Muscle layer of duodenum (tissue), 2 donors: ENCODE data around the gene CDC42EP4.

ENCODE experiments used
- H3K27ac ChIP-seq: one replicate; pipeline ENCODE4 v1.7.0; 2013; ENCODE audit warnings: mild to moderate bottlenecking, low read length
- H3K27me3 ChIP-seq: one replicate; pipeline ENCODE4 v1.7.0; 2013; ENCODE audit warnings: low read depth, mild to moderate bottlenecking, control low read depth, low read length
- H3K36me3 ChIP-seq, 2 donors: one replicate each; pipeline ENCODE4 v1.7.0; 2013; ENCODE audit warnings: low read length in 2 of 2, control low read depth in 1 of 2, mild to moderate bottlenecking in 1 of 2; ENCODE audit not compliant: insufficient read depth in 2 of 2, control insufficient read depth in 1 of 2
- H3K4me1 ChIP-seq, 2 donors: one replicate each; pipeline ENCODE4 v1.7.0; 2013; ENCODE audit warnings: low read length in 2 of 2, mild to moderate bottlenecking in 2 of 2, control low read depth in 1 of 2, moderate library complexity in 1 of 2; ENCODE audit not compliant: insufficient read depth in 2 of 2, control insufficient read depth in 1 of 2
- H3K4me3 ChIP-seq, 2 donors: one replicate each; pipeline ENCODE4 v1.7.0; 2013; ENCODE audit warnings: low read length in 2 of 2, low read depth in 1 of 2, mild to moderate bottlenecking in 1 of 2
- H3K9me3 ChIP-seq, 2 donors: one replicate each; pipeline ENCODE4 v1.7.0; 2013; ENCODE audit warnings: low read length in 2 of 2, control low read depth in 1 of 2, mild to moderate bottlenecking in 1 of 2; ENCODE audit not compliant: control insufficient read depth in 1 of 2
- donor health status: healthy.

Gene CDC42EP4

DNA sequence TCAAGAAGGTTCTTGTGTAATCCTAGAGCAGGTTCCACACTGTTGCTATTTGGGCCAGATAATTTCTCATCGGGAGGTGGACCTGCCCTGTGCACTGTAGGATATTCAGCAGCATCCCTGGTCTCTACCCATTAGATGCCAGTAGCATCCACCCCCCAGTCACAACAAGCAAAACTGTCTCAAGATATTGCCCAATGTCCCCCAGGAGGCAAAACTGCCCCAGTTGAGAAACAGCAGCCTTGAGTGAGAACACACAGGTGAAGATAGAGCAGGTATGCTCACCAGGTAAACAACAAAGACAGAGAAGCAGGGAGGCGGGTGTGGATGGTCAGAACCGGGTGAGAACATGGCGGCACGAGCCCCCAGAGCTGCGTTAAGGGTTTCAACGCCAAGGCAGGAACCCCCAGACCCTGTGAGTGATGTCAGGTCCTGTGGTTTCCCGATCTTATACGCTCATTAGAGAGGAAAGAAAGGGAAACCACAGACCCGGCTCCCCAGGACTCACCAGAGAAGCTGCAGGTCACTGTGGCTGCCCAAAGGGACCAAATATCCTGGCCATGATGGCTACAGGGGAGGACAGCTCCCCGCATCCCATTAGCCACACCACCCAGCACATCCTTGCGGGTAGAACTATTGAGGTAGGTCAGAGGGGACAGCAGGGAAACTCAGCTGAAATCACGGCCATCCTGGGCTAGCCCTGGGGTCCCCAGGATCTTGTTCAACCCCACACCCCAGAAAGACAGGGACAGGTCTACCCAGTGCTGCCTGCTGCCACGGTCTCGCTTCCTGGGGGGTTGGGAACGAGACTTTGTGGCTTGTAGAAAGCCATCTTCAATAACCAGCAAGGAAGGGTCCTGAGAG, 21.2 kb downstream of the CDC42EP4 start:
- Histone ChIP-seq H3K27me3 (no peaks in the 10 kb centered on the region), H3K36me3 (peaks cover 0 to 7% of the 10 kb centered on the region in 2 donors), H3K9me3 (no peaks in the 10 kb centered on the region), H3K27ac (peak overlapping the region; percentile 70), H3K4me1 (peaks cover 46 to 90% of the 10 kb centered on the region in 2 donors), H3K4me3 (no peak overlapping the region)

DNA sequence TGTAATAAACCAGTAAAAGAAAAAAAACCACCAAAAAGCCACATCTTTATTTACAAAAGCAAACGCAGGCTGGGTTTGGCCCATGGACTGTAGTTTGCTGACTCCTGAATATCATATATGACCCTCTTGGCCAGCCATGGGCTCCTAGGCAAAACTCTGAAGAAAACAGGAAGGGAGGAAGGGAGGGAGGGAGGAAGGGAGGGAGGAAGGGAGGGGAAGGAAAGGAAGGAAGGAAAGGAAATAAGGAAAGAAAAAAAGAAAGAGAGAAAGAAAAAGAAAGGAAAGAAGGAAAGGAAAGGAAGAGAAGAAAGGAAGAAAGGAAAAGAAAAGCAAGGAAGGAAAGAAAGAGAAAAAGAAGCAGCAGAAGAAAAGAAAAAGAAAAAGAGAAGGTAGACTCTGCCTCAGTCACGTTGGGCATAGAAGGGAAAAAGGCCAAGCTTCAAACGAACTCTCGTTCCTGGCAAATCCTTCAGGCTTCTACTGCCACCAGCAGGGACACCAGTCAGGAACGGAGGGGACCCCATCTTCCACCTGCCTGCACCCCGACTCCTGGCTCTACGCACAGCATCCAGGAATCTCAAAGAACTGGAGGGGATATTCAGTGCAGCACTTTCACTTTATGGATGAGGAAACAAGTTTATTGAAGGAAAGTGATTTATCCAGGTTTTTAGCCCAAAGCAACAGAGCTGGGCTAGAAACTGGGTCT, 22.1 kb downstream of the CDC42EP4 start:
- H3K36me3 ChIP-seq, result peaks cover 0 to 13% of the 10 kb centered on the region in 2 donors
- H3K27me3 ChIP-seq, result no peaks in the 10 kb centered on the region
- peak overlapping the region; percentile 71 for H3K27ac ChIP-seq
- no peaks in the 10 kb centered on the region for H3K9me3 ChIP-seq
- H3K4me3 ChIP-seq, result no peak overlapping the region
- H3K4me1 ChIP-seq, result peaks cover 46 to 97% of the 10 kb centered on the region in 2 donors

DNA sequence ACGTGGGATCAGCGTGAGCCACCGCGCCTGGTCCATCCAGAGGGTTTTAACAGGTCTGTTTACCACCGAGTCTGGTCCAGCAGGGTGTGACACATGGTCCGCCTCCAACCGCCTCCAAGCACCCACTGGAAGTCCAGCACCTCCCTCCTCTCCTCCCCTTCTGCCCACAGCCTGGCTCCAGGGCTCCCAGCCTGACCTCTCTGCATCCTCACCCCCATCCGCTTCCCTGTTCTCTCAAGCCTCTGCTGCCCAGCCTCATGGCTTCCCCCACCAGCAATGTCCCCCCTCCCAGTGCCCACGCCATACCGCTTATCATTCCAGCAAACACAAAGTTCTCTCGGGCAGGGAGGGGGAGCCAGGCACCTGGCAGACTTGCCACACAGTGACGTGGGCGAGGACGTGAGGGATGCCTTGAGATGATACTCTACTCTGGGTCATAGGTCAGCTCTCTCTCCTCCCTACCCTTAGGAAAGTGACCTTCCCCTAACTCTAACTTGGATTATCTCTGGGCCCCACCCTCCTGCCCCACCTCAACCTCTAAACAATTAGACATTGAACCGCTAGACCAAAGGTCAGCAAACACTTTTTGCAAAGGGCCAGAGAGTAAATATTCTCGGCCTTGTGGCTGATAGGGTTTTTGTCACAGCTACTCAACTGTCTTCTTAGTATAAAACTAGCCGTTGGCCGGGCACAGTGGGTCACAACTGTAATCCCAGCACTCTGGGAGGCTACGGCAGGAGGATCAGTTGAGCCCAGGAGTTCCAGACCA, 23.1 kb downstream of the CDC42EP4 start:
- Histone ChIP-seq H3K27me3 (no peaks in the 10 kb centered on the region), H3K4me1 (peaks cover 49 to 98% of the 10 kb centered on the region in 2 donors), H3K9me3 (no peaks in the 10 kb centered on the region), H3K27ac (peak overlapping the region; percentile 71), H3K4me3 (no peak overlapping the region), H3K36me3 (peaks cover 8 to 13% of the 10 kb centered on the region in 2 donors)

DNA sequence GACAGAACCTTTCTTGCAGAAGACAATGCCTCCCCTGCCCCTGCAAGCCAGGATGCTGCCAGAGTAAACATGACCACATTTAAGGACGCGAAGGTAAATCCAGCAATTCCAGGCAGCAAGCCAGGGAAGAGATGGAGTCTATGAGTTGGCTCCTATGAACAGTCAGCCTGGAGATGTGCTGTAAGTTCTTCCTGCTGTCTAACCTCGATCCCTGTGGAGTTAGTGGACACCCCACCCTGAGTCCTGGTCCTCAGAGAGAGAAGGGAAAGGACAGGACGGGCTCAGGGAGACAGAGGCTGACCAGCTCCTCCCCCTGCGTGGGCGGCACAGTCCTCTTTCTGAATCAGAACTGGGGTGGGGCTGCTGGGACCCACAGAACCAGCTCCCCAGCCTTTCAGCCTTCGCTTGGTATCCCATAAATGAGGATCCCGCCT, 24.9 kb downstream of the CDC42EP4 start:
- no peak overlapping the region for H3K4me3 ChIP-seq
- H3K27ac ChIP-seq, result peak overlapping the region; percentile 63
- no peaks in the 10 kb centered on the region for H3K9me3 ChIP-seq
- H3K27me3 ChIP-seq, result no peaks in the 10 kb centered on the region
- H3K4me1 ChIP-seq, result peaks cover 37 to 86% of the 10 kb centered on the region in 2 donors
- H3K36me3 ChIP-seq, result peaks cover 8 to 16% of the 10 kb centered on the region in 2 donors

DNA sequence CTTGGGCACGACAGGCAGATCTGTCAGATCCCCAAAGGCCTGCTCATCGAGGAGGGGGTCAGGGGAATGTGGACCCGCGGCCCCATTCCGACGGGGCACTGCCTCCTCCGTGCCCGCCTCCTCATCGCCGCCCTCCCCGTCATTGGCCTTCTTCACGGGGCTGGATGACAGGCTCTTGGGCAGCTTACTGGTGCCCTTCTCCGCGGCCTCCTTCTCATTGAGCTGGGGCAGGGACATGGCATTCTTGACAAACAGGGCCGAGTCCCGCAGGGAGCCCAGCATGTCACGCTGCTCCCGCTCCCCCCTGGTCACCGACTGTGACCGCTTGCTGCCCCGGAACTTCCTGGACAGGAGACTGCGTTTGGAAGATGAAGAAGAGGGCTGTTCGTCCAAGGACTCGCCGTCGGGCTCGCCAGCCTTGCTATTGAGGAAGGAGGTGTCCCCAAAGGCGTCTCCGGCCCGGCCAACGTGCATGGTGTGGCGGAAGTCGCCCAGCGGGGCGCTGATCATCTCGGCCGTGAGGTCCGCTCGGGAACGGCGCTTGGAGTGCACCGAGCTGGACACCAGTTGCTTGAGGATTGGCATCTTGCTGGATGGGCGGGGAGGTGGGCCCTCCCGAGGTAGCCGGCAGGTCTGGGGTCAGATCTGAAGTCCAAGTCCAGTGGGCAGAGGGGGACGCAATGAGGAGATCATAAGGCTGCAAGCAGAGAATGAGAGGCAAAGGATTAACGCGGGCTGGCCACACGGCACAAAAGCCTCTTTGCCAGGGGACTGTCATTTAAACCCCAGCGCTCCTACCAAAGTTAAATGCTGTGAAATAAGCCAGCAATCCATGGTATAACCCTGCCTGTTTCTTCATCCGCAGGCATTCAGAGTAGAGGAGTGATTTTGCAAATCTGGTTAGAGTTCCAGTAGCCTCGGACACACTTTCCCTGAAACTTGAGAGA, 25.6 kb downstream of the CDC42EP4 start:
- Histone ChIP-seq H3K27ac (peak overlapping the region; percentile 63), H3K36me3 (peaks cover 8 to 16% of the 10 kb centered on the region in 2 donors), H3K27me3 (no peaks in the 10 kb centered on the region), H3K4me1 (peaks cover 31 to 79% of the 10 kb centered on the region in 2 donors), H3K4me3 (no peak overlapping the region), H3K9me3 (no peaks in the 10 kb centered on the region)

DNA sequence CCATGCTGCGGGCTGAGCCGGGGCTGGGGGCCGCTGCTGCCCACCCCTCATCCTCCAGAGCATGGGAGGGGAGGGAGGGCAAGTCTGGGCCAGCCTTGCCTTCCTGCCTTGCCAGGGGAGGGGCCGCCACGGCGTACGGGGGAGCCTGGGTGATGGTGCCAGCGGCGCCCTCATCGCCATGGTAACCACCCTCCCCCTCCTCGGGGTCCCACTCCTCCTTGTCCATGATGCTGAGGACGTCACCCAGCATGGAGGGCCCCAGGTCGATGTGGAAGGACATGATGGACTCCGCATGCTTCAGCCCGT, 26.2 kb downstream of the CDC42EP4 start:
- Histone ChIP-seq H3K4me3 (no peak overlapping the region), H3K9me3 (no peaks in the 10 kb centered on the region), H3K4me1 (peaks cover 25 to 73% of the 10 kb centered on the region in 2 donors), H3K36me3 (peaks cover 8 to 16% of the 10 kb centered on the region in 2 donors), H3K27ac (no peak overlapping the region), H3K27me3 (no peaks in the 10 kb centered on the region)

DNA sequence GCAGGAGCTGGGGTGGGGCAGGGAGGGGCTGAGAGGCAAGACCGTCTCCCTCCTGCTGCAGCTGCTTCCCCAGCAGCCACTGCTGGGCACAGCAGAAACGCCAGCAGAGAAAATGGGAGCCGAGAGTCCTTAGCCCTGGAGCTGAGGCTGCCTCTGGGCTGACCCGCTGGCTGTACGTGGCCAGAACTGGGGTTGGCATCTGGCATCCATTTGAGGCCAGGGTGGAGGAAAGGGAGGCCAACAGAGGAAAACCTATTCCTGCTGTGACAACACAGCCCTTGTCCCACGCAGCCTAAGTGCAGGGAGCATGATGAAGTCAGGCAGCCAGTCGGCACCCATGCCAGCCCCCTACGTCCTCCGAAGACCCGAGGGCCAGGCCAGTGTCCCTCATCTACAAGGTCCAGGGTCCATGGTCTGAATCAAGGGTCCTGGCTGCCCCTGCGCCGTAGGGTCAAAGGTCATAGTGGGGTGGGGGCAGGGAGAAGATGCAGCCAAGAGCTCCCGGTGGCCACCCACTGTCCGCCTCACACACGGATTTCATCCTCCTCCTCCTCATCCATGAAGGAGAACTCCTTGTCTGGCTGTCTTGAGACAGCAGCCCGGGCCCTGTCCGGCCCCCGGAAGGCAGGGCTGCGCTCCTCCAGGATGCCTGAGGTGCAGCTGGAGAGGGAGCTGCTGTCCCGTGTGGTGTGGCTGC, 26.7 kb downstream of the CDC42EP4 start:
- Histone ChIP-seq H3K36me3 (peaks cover 8 to 16% of the 10 kb centered on the region in 2 donors), H3K9me3 (no peaks in the 10 kb centered on the region), H3K4me1 (peaks cover 20 to 68% of the 10 kb centered on the region in 2 donors), H3K4me3 (no peak overlapping the region), H3K27ac (no peak overlapping the region), H3K27me3 (no peaks in the 10 kb centered on the region)

DNA sequence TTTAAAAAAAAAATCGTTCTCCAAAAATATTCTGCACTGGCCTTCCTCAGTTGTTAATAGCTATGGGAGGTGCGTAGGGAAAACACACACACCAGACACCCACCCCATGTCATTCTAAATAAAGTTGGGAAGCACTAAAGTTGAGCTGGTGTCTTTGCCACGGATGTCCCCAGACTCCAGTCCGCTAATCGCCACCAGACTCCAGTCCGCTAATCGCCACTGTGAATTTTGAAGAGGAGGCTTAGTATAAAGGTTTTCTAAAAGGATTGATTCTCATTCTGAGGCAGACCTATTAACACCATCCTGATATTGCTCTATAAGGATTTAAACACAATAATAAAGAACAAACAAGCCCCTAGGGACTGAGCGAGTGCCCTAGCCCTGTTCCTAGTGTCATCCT, 27.4 kb downstream of the CDC42EP4 start:
- Histone ChIP-seq H3K9me3 (no peaks in the 10 kb centered on the region), H3K27me3 (no peaks in the 10 kb centered on the region), H3K36me3 (peaks cover 8 to 16% of the 10 kb centered on the region in 2 donors), H3K27ac (no peak overlapping the region), H3K4me1 (peaks cover 17 to 64% of the 10 kb centered on the region in 2 donors), H3K4me3 (no peak overlapping the region)

DNA sequence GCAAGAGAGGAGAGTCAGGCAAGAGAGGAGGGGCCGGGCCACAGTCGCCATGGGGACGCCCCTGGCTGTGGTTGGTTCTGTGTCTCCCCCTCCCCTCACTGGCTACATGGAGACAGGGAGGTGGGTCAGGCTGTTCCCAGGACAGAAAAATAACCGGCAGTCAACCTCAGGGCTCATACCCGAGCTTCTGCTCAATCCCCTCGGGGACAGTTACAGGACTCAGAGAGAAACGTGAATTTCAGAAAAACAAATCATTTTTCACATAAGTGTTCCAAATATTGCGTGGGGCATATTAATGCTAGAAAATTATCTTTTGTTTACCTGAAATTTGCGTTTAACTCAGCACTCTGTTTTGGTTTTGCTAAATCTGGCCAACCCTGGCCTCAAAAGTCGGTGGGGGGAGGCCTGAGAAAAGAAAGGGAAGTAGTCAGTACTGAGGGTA, 27.9 kb downstream of the CDC42EP4 start:
- no peaks in the 10 kb centered on the region for H3K27me3 ChIP-seq
- H3K27ac ChIP-seq, result no peak overlapping the region
- peaks cover 20 to 63% of the 10 kb centered on the region in 2 donors for H3K4me1 ChIP-seq
- H3K36me3 ChIP-seq, result peaks cover 8 to 16% of the 10 kb centered on the region in 2 donors
- no peak overlapping the region for H3K4me3 ChIP-seq
- H3K9me3 ChIP-seq, result no peaks in the 10 kb centered on the region

DNA sequence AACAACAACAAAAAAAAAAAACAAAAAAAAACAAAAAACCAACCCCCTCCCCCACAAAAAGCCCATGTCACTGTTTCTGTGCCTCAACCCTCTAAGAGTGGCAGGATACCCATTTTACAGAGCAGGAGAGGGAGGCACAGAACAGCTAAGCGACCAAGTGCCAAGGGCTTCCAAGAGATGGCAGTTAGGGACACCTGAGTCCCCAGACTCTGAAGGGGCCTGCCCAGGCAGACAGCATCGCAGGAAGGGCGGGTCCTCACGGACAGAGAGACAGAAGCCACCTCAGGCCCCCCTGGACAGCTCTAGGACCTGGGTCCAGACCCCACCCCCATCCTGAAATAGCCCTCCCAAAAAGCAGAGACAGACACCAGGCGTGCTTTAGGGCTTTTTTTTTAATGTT, 28.6 kb downstream of the CDC42EP4 start:
- Histone ChIP-seq H3K36me3 (peaks cover 8 to 16% of the 10 kb centered on the region in 2 donors), H3K4me1 (peaks cover 26 to 63% of the 10 kb centered on the region in 2 donors), H3K4me3 (no peak overlapping the region), H3K27me3 (no peaks in the 10 kb centered on the region), H3K27ac (no peak overlapping the region), H3K9me3 (no peaks in the 10 kb centered on the region)
